Measurements from ENCODE around the gene PRMT9. TPM values are rescaled to one million over a fixed set of nuclear protein-coding genes. Genes with fewer than 3 reads are reported as not detected.

PRMT9 gene
- total and polyA plus RNA-seq, 2 of the 13 experiments (the other 11 are each of a cell fraction or from before 2014, with no cell fraction given), result 4.0 to 9.7 TPM

GRCh38 chr4:147617173-147617840 is 66.7 kb downstream of the PRMT9 start, which contains the start of gene TMEM184C (continued):
- TF ChIP-seq ZSCAN30 (CRISPR knock-in tag; IDR thresholded peaks at IDR 0.05) (no peak), BRCA1 (CRISPR knock-in tag; IDR thresholded peaks at IDR 0.05) (no peak), ZNF274 (CRISPR knock-in tag; IDR thresholded peaks at IDR 0.05) (peak; percentile 81), FOSL1 (CRISPR knock-in tag; IDR thresholded peaks at IDR 0.05; ENCODE audit: borderline replicate concordance) (no peak), SYNCRIP (IDR thresholded peaks at IDR 0.05; ENCODE audit: insufficient read depth, low read depth, low read length) (no peak), EHMT2 (IDR thresholded peaks at IDR 0.05; ENCODE audit: borderline replicate concordance, low read depth, low read length) (peak; percentile 25; the same call in 1 of the 2 replicates), ZNF567 (CRISPR knock-in tag; IDR thresholded peaks at IDR 0.05; ENCODE audit: borderline replicate concordance) (peak; percentile 49; the same call in 1 of the 2 replicates), ZFP91 (CRISPR knock-in tag; IDR thresholded peaks at IDR 0.05; ENCODE audit: borderline replicate concordance) (peak; percentile 69; the same call in 1 of the 2 replicates), ZNF850 (CRISPR knock-in tag; conservative IDR thresholded peaks at IDR 0.05) (no peak), JUNB (CRISPR knock-in tag; IDR thresholded peaks at IDR 0.05; ENCODE audit: borderline replicate concordance) (no peak), TBX2 (CRISPR knock-in tag; IDR thresholded peaks at IDR 0.05; ENCODE audit: borderline replicate concordance) (peak; percentile 33; the same call in 1 of the 2 replicates), HOXA3 (CRISPR knock-in tag; IDR thresholded peaks at IDR 0.05) (peak; percentile 60; the same call in 1 of the 2 replicates), STAT5B (CRISPR knock-in tag; IDR thresholded peaks at IDR 0.05) (no peak), KLF9 (CRISPR knock-in tag; IDR thresholded peaks at IDR 0.05; ENCODE audit: low read depth) (no peak), TP53 (CRISPR knock-in tag; conservative IDR thresholded peaks at IDR 0.05) (0 out of 2 replicates have a peak, but pooled peaks have one; percentile 20), MTA3 (CRISPR knock-in tag; IDR thresholded peaks at IDR 0.05) (no peak), ZNF792 (CRISPR knock-in tag; IDR thresholded peaks at IDR 0.05) (no peak), ZNF253 (CRISPR knock-in tag; IDR thresholded peaks at IDR 0.05; ENCODE audit: borderline replicate concordance) (no peak), ZFY (CRISPR knock-in tag; IDR thresholded peaks at IDR 0.05) (peak; percentile 87), ZNF747 (CRISPR knock-in tag; IDR thresholded peaks at IDR 0.05; ENCODE audit: borderline replicate concordance) (peak; percentile 54; the same call in 1 of the 2 replicates), ZNF709 (CRISPR knock-in tag; IDR thresholded peaks at IDR 0.05) (no peak), ZNF20 (CRISPR knock-in tag; IDR thresholded peaks at IDR 0.05) (no peak), MTF2 (CRISPR knock-in tag; IDR thresholded peaks at IDR 0.05; ENCODE audit: borderline replicate concordance) (peak; percentile 89; the same call in 1 of the 2 replicates), ZNF260 (CRISPR knock-in tag; IDR thresholded peaks at IDR 0.05; ENCODE audit: borderline replicate concordance, low read depth) (no peak), CTCF (CRISPR knock-in tag; IDR thresholded peaks at IDR 0.05) (0 out of 2 replicates have a peak, but pooled peaks have one; percentile 10), ZBTB44 (CRISPR knock-in tag; IDR thresholded peaks at IDR 0.05) (no peak)

Measured in HepG2 (cell line).